K562 (cell line): ENCODE measurements around the gene RNF215. TPM values are rescaled to one million over a fixed set of nuclear protein-coding genes. Genes with fewer than 3 reads are reported as not detected.

Experiments used
- ATAC-seq: fragments of 200-7000 bp; cut with Tn5 transposase; 3 replicates; pipeline ENCODE4 v1.9.1; 2020; ENCODE audit warnings: moderate library complexity
- BruUV-seq: library from RNA; stranded (reverse); fragments of 400-500 nt; replicated peaks from 2 replicates; lab custom pipeline; 2021; lab: Mats Ljungman, UMichigan
- CTCF ChIA-PET: fragments of 300-600 bp; formaldehyde crosslinking; extraction: SDS; loops from one replicate; lab custom pipeline; 2021; ENCODE audit warnings: low intra/inter-chr PET ratio; lab: Yijun Ruan, JAX
- POLR2A ChIA-PET: fragments of 300-600, 350-650 bp; sonication (Branson Sonifier 250); formaldehyde crosslinking; extraction: SDS; loops from one replicate; lab custom pipeline; 2021; ENCODE audit warnings: antibody characterized with exemption, inconsistent platforms; lab: Yijun Ruan, JAX
- DNase-seq, 4 experiments: peaks; one replicate each; pipeline versions ENCODE4 v3.0.0 to v3.0.0-alpha.2; 2011 to 2018; ENCODE audit warnings: low spot score in 3 of 4, mixed read lengths in 3 of 4; ENCODE audit errors: extremely low read depth in 1 of 4
- FAIRE-seq: peaks from 2 replicates; lab custom pipeline; 2011; peaks lifted over from hg19 to GRCh38; lab: Jason Lieb, UNC
- H2AFZ ChIP-seq: 2 replicates; pipeline ENCODE4 v1.6.0; 2011; ENCODE audit warnings: low read depth, low read length, control low read depth, inconsistent platforms
- H3K27ac ChIP-seq: fragments of 200-600 bp; 3 replicates; pipeline ENCODE4 v1.8.0; 2011; ENCODE audit warnings: low read depth, mild to moderate bottlenecking, control low read depth, inconsistent platforms, low read length, moderate library complexity, mixed read lengths; ENCODE audit errors: extremely low read depth
- H3K27me3 ChIP-seq, 2 experiments: fragments of 300-600 bp in 1 of 2; 2 replicates in 1 of 2; 3 replicates in 1 of 2; pipeline versions ENCODE4 v1.6.0 to v1.8.0; 2011; ENCODE audit warnings: inconsistent platforms in 2 of 2, low read length in 2 of 2, mild to moderate bottlenecking in 1 of 2, mixed read lengths in 1 of 2, moderate library complexity in 1 of 2; ENCODE audit not compliant: control insufficient read depth in 2 of 2, insufficient read depth in 2 of 2
- H3K36me3 ChIP-seq: fragments of 300-600 bp; 3 replicates; pipeline ENCODE4 v1.8.0; 2011; ENCODE audit warnings: mild to moderate bottlenecking, low read length, inconsistent platforms; ENCODE audit not compliant: control insufficient read depth, insufficient read depth
- H3K4me1 ChIP-seq, 2 experiments: fragments of 200-600 bp in 1 of 2; replicated peaks in 1 of 2; 2 replicates in 1 of 2; 3 replicates in 1 of 2; pipeline versions ENCODE4 v1.5.1 to v1.8.0; 2011; ENCODE audit warnings: inconsistent platforms in 2 of 2, low read length in 2 of 2, mild to moderate bottlenecking in 1 of 2, mixed read lengths in 1 of 2, moderate library complexity in 1 of 2; ENCODE audit not compliant: control insufficient read depth in 2 of 2, insufficient read depth in 2 of 2
- H3K4me2 ChIP-seq: 2 replicates; pipeline ENCODE4 v1.6.1; 2011; ENCODE audit warnings: low read length, control low read depth, inconsistent platforms, mixed read lengths; ENCODE audit not compliant: insufficient read depth
- H3K4me3 ChIP-seq: fragments of 200-600 bp; sonication (generic), shearing (Covaris generic); 2 replicates; pipeline ENCODE4 v1.5.1; 2016; ENCODE audit warnings: control low read depth, inconsistent platforms
- H3K79me2 ChIP-seq: fragments of 200-600 bp; 3 replicates; pipeline ENCODE4 v1.8.0; 2011; ENCODE audit warnings: low read length, inconsistent platforms; ENCODE audit not compliant: control insufficient read depth, insufficient read depth
- H3K9ac ChIP-seq, 2 experiments: 2 replicates each; pipeline versions ENCODE4 v1.6.0 to v1.6.1; 2011; ENCODE audit warnings: low read depth in 2 of 2, low read length in 2 of 2, control low read depth in 1 of 2, inconsistent platforms in 1 of 2, mild to moderate bottlenecking in 1 of 2, mixed read lengths in 1 of 2; ENCODE audit not compliant: insufficient read depth in 1 of 2
- H3K9me1 ChIP-seq: one replicate; pipeline ENCODE4 v1.6.0; 2011; ENCODE audit warnings: inconsistent platforms, mild to moderate bottlenecking, low read length, moderate library complexity; ENCODE audit not compliant: control insufficient read depth, insufficient read depth
- H3K9me3 ChIP-seq: replicated peaks from 2 replicates; pipeline ENCODE4 v1.5.1; 2011; ENCODE audit warnings: low read depth, low read length, inconsistent platforms; ENCODE audit not compliant: control insufficient read depth, insufficient read depth
- H4K20me1 ChIP-seq: replicated peaks from 2 replicates; pipeline ENCODE4 v1.6.1; 2011; ENCODE audit warnings: low read length, inconsistent platforms, mixed read lengths; ENCODE audit not compliant: control insufficient read depth, insufficient read depth
- ATF1 ChIP-seq, 2 experiments: fragments of 450-650 bp in 1 of 2; IDR thresholded peaks; 2 replicates each; pipeline ENCODE4 v1.6.1; 2016; ENCODE audit warnings: missing compliant biosample characterization in 1 of 2, missing genetic modification characterization in 1 of 2
- EP400 ChIP-seq: fragments of 450-650 bp; IDR thresholded peaks from 2 replicates; pipeline ENCODE4 v1.6.1; 2017; ENCODE audit warnings: antibody characterized with exemption, mild to moderate bottlenecking, moderate library complexity
- HDAC3 ChIP-seq: fragments of 450-650 bp; IDR thresholded peaks from 2 replicates; pipeline ENCODE4 v1.6.1; 2018; ENCODE audit warnings: borderline replicate concordance, mild to moderate bottlenecking, moderate library complexity; ENCODE audit not compliant: partially characterized antibody
- PML ChIP-seq: IDR thresholded peaks from 2 replicates; pipeline ENCODE4 v1.6.1; 2012; ENCODE audit warnings: low read length, inconsistent platforms
- RBM14 ChIP-seq: fragments of 200-400 bp; formaldehyde crosslinking; IDR thresholded peaks from 2 replicates; pipeline ENCODE4 v1.6.1; 2018; ENCODE audit warnings: low read depth, mild to moderate bottlenecking, low read length, moderate library complexity, borderline replicate concordance; ENCODE audit not compliant: insufficient read depth
- RFX1 ChIP-seq: fragments of 450-650 bp; IDR thresholded peaks from 2 replicates; pipeline ENCODE4 v1.6.1; 2016; ENCODE audit warnings: mild to moderate bottlenecking, moderate library complexity
- SMARCA5 ChIP-seq: fragments of 450-650 bp; IDR thresholded peaks from 2 replicates; pipeline ENCODE4 v1.6.1; 2016
- SP2 ChIP-seq: IDR thresholded peaks from 2 replicates; pipeline ENCODE4 v1.6.1; 2011; ENCODE audit warnings: mild to moderate bottlenecking, low read depth, low read length, moderate library complexity; ENCODE audit not compliant: poor library complexity, severe bottlenecking; ENCODE audit errors: extremely low read depth
- TAF15 ChIP-seq: fragments of 200-400 bp; formaldehyde crosslinking; IDR thresholded peaks from 2 replicates; pipeline ENCODE4 v1.6.1; 2017; ENCODE audit warnings: mild to moderate bottlenecking, low read depth, low read length, moderate library complexity
- WHSC1 ChIP-seq: IDR thresholded peaks from one replicate; pipeline ENCODE4 v1.6.1; 2012; ENCODE audit warnings: low read length, control low read depth, inconsistent platforms
- ZKSCAN1 ChIP-seq: fragments of 150-350 bp; IDR thresholded peaks from 2 replicates; pipeline ENCODE4 v1.6.1; 2016; ENCODE audit warnings: low read depth, low read length
- WGBS: fragments of 100-300 bp; shearing (Covaris generic); methylation state at CpG from one replicate; pipeline ENCODE4 v1.1.6; 2016; ENCODE audit warnings: low coverage, mixed read lengths; ENCODE audit not compliant: insufficient coverage; ENCODE audit errors: missing lambda C conversion rate; 5-methylcytosine and 5-hydroxymethylcytosine counted together
- in situ Hi-C: fragments of 300-500 bp; cut with MboI; formaldehyde crosslinking; loops from 4 replicates; pipeline ENCODE4 v1.15.0; 2018; ENCODE audit warnings: inconsistent platforms, mixed read lengths
- intact Hi-C: fragments of 100-400 bp; cut with micrococcal nuclease; formaldehyde crosslinking; loops from 2 replicates; pipeline ENCODE4 v1.14.2; 2022
- polyA plus RNA-seq, 8 experiments: library from polyadenylated mRNA; depleted of rRNA in 4 of 8; stranded (reverse) in 5 of 8; unstranded in 3 of 8; fragments of >200 nt; fragmentation: Nextera tagmentation in 2 of 8; fragmentation: Illumina TruSeq in 1 of 8; extraction: Ambion mirVana in 2 of 8; extraction: Trizol in 1 of 8; gene quantifications; 2 replicates each; pipeline versions ENCODE4 v1.2.1 to v1.2.3, GENCODE V29; 2011 to 2014; ENCODE audit warnings: inconsistent platforms in 1 of 8, missing spikeins in 1 of 8
- total RNA-seq, 7 experiments: library from RNA; depleted of rRNA in 6 of 7; stranded (reverse); fragments of >200 nt in 6 of 7; fragmentation: Illumina TruSeq in 2 of 7; extraction: Trizol in 2 of 7; gene quantifications; 2 replicates each; pipeline versions ENCODE4 v1.2.1 to v1.2.3, GENCODE V29; 2011 to 2021; ENCODE audit warnings: low replicate concordance in 1 of 7
- TF ChIP-seq, protein P1 (sequence below): sonication (generic); formaldehyde crosslinking; IDR thresholded peaks from 2 replicates; pipeline ENCODE4 v1.9.0; 2022; ENCODE audit warnings: mild to moderate bottlenecking, missing genetic modification reagents
- TF ChIP-seq, protein P2 (sequence below): fragments of 250-450 bp; sonication (Bioruptor Pico); IDR thresholded peaks from 2 replicates; pipeline ENCODE4 v1.5.0; 2020; ENCODE audit warnings: mild to moderate bottlenecking
- TF ChIP-seq, protein P3 (sequence below): fragments of 250-450 bp; sonication (Bioruptor Pico); IDR thresholded peaks from 2 replicates; pipeline ENCODE4 v1.8.0; 2022; ENCODE audit warnings: moderate library complexity, mild to moderate bottlenecking, inconsistent platforms

The RNF215 gene
- total and polyA plus RNA-seq, 9 of the 15 experiments (the other 6 are each of a cell fraction or from before 2014, with no cell fraction given) = 0.08 to 9.8 (median 2.7) TPM

DNA sequence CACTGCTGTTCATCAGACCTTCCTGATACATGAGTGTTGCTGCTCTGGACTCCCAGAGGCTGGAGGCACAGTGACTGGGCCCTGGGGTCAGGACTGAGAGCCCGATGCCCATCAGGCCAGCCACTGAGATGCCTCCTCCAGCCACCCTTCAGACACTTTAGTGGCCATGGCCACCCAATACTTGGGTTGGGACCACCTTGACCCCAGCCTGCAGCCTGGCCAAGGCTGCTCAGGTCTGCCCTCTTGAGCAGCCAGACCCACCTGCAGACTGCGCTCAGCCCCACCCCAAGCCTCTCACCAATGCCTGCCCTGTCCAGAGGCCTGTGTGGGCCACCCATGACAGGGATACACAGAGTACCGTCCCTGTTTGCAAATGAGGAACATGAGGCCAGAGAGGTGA, 4.2 kb downstream of the RNF215 start:
- CTCF ChIA-PET = interaction anchor here (1.5 kb wide), 1 partner anchor 96 kb away, joined by 3 read pairs; no protein-coding TSS in a partner anchor
- FAIRE-seq (no peak), ATAC-seq (no peak), DNase-seq (no peak)
- Histone ChIP-seq H3K9me3 (no peaks in the 10 kb centered on the region), H3K9me1 (no peaks in the 10 kb centered on the region), H4K20me1 (no peaks in the 10 kb centered on the region), H2AFZ (no peak overlapping the region), H3K27me3 (no peaks in the 10 kb centered on the region), H3K36me3 (no peaks in the 10 kb centered on the region), H3K27ac (no peak overlapping the region), H3K4me1 (peaks cover 5 to 21% of the 10 kb centered on the region in 2 experiments; a peak in 4 of 5 replicates), H3K4me2 (no peak overlapping the region), H3K79me2 (no peaks in the 10 kb centered on the region), H3K4me3 (no peak overlapping the region), H3K9ac (no peak overlapping the region)
- TF ChIP-seq RBM14 (no peak), PML (no peak), SP2 (no peak), RFX1 (no peak), ZKSCAN1 (no peak), HDAC3 (no peak), SMARCA5 (no peak), WHSC1 (no peak), TAF15 (no peak), ATF1 (CRISPR knock-in tag; IDR thresholded peaks at IDR 0.05) (no peak), ATF1 (tag; IDR thresholded peaks at IDR 0.05) (no peak), EP400 (no peak)
- TF ChIP-seq, protein P1, sequence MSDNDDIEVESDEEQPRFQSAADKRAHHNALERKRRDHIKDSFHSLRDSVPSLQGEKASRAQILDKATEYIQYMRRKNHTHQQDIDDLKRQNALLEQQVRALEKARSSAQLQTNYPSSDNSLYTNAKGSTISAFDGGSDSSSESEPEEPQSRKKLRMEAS (CRISPR knock-in tag) = no peak
- TF ChIP-seq, protein P2, sequence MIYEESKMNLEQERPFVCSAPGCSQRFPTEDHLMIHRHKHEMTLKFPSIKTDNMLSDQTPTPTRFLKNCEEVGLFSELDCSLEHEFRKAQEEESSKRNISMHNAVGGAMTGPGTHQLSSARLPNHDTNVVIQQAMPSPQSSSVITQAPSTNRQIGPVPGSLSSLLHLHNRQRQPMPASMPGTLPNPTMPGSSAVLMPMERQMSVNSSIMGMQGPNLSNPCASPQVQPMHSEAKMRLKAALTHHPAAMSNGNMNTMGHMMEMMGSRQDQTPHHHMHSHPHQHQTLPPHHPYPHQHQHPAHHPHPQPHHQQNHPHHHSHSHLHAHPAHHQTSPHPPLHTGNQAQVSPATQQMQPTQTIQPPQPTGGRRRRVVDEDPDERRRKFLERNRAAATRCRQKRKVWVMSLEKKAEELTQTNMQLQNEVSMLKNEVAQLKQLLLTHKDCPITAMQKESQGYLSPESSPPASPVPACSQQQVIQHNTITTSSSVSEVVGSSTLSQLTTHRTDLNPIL = no peak
- TF ChIP-seq, protein P3, sequence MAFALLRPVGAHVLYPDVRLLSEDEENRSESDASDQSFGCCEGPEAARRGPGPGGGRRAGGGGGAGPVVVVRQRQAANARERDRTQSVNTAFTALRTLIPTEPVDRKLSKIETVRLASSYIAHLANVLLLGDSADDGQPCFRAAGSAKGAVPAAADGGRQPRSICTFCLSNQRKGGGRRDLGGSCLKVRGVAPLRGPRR (CRISPR knock-in tag) = no peak
- WGBS = 41% methylated on average over 3 of the region's 3 CpGs
- intact Hi-C loops (no loop called here), in situ Hi-C loops (loop anchor here (25.0 kb wide), 1 partner anchor 271 kb away; no protein-coding TSS in a partner anchor)
- no TSS peak for BruUV-seq
- POLR2A ChIA-PET = interaction anchor here (0.5 to 2.7 kb wide), 2 partner anchors 10 to 545 kb away, joined by 3 to 9 read pairs; partner anchors contain the start of gene ASCC2
